NB4 (cell line): ENCODE measurements around the gene SERPINA12.

ENCODE experiments used
- DNase-seq: peaks from one replicate; pipeline ENCODE4 v3.0.0; 2010; ENCODE audit warnings: low read depth
- H3K4me3 ChIP-seq: one replicate; pipeline ENCODE4 v1.5.1; 2011; ENCODE audit warnings: mild to moderate bottlenecking, low read depth, low read length, moderate library complexity
- MYC ChIP-seq: IDR thresholded peaks from 2 replicates; pipeline ENCODE4 v1.6.1; 2011; ENCODE audit warnings: low read depth, low read length
- POLR2A ChIP-seq: IDR thresholded peaks from 2 replicates; pipeline ENCODE4 v1.6.1; 2011; ENCODE audit warnings: mild to moderate bottlenecking; ENCODE audit not compliant: insufficient read length; ENCODE audit errors: extremely low read depth
- TF ChIP-seq, protein P1 (sequence below): IDR thresholded peaks from one replicate; pipeline ENCODE4 v1.5.1; 2012; ENCODE audit warnings: low read depth, low read length
- TF ChIP-seq, protein P2 (sequence below): IDR thresholded peaks from 2 replicates; pipeline ENCODE4 v1.6.1; 2011; ENCODE audit warnings: low read depth, low read length

The SERPINA12 gene

DNA sequence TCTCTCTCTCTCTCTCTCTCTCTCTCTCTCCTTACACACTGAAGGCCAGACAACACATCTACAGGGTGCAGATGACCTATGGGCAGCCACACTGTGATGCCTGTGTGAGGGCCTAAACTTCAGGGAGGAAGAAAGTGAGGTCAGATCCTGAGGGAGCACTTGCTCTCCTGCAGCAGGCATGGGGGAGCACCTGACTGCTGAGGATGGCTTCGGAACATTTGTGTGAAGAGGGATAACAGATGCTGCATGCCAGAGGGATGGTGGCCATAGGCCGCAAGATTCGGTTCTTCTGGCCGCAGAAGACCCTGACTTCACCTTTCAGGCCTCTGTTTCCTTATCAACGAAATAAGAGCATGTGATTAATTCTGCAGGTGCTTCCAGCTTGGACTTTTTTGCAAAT, 45.0 kb downstream of the SERPINA12 start:
- no peak for DNase-seq
- no peak overlapping the region for H3K4me3 ChIP-seq
- TF ChIP-seq, protein P1, sequence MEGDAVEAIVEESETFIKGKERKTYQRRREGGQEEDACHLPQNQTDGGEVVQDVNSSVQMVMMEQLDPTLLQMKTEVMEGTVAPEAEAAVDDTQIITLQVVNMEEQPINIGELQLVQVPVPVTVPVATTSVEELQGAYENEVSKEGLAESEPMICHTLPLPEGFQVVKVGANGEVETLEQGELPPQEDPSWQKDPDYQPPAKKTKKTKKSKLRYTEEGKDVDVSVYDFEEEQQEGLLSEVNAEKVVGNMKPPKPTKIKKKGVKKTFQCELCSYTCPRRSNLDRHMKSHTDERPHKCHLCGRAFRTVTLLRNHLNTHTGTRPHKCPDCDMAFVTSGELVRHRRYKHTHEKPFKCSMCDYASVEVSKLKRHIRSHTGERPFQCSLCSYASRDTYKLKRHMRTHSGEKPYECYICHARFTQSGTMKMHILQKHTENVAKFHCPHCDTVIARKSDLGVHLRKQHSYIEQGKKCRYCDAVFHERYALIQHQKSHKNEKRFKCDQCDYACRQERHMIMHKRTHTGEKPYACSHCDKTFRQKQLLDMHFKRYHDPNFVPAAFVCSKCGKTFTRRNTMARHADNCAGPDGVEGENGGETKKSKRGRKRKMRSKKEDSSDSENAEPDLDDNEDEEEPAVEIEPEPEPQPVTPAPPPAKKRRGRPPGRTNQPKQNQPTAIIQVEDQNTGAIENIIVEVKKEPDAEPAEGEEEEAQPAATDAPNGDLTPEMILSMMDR, result no peak
- TF ChIP-seq POLR2A, result no peak
- no peak for TF ChIP-seq MYC
- TF ChIP-seq, protein P2, sequence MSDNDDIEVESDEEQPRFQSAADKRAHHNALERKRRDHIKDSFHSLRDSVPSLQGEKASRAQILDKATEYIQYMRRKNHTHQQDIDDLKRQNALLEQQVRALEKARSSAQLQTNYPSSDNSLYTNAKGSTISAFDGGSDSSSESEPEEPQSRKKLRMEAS, result no peak

DNA sequence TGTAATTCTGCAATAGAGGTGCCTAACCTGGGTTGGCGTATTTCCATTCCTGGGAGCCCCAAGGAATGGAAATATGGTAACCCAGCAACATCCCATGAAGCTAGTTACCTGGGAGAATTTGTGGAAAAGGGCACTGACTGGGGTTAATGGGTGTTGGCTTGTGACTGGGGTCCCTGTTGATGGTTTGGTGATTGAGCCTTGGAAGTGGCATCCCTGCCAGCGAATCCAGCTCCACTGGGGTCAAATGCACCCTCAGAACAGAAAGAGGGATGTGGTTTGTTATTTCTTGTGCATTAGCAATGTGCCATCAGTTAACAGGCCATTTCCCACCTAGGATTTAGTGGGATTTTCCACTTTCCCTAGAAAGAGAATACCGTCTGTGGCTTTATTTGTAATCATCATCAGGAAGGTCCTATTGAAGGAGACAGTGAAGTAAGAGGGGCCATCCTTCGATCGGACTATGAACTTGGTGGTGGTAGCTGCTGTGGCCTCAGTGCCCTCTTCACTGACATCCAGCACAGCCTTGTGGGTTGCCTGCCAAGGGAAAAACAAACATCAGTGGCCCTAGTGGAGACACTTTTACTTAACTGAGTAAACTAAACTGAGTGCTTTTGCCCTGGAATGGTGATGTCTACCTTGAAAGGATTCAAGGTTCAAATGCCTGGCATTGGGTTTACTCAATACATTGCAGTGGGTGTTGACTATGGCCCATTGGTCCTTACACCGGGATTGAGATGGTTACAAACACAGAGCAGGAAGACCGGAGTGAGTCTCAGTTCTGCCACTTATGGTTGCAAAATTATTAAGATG, 46.3 kb downstream of the SERPINA12 start:
- TF ChIP-seq, protein P2, result no peak
- no peak for TF ChIP-seq MYC
- TF ChIP-seq POLR2A, result no peak
- TF ChIP-seq, protein P1, result no peak
- DNase-seq, result no peak
- H3K4me3 ChIP-seq, result no peak overlapping the region

DNA sequence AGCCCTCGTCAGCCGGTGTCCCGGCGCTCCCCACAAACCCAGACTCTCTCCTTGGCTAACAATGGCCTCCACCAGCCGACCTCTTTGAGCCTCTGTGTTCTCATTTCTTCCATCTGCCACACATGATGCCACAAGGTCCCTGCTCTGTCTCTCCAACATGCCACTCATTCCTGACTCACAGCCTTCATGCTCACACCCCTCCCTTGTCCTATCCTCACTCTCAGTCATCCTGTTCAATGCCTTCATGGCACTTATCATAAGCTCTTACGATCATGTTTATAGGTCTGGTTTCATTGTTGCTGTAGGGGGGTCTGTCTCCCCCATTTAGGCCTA, 47.1 kb downstream of the SERPINA12 start:
- no peak overlapping the region for H3K4me3 ChIP-seq
- TF ChIP-seq POLR2A (no peak), MYC (no peak)
- TF ChIP-seq, protein P1, result no peak
- TF ChIP-seq, protein P2, result no peak
- DNase-seq, result no peak

DNA sequence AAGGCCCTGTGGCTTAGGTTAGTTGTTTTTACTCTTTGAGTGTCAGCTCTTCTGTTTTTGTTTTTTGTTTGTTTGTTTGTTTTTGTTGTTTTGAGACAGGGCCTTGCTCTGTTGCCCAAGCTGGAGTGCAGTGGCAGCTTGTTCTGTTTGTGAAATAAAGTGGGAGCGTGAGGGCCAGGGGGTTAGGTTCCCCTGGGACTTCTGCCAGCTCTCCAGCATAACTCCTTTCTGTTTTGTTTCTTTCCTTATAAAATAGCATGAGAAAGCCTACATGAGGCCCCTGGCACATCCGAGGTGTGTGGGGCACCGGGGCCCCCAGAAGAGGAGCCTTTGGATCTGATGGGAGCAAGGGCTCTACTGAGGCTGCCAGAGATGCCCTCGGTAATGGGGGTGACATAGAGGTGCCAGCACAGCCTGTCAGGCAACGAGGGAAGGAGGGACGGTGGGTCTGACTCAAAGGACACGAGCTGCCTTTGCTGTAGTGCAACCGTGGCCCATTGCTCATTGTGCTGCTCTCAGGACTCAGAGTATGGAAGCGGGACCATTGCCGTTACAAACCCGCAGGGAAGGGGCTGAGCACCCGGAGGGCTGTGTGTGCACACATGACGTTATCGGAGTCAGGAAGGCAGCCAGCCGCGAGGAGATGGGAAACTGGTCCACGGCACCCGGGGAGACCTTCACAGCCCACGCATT, 47.6 kb downstream of the SERPINA12 start:
- DNase-seq, result no peak
- TF ChIP-seq, protein P1, result no peak
- TF ChIP-seq, protein P2, result no peak
- TF ChIP-seq POLR2A (no peak), MYC (no peak)
- no peak overlapping the region for H3K4me3 ChIP-seq

DNA sequence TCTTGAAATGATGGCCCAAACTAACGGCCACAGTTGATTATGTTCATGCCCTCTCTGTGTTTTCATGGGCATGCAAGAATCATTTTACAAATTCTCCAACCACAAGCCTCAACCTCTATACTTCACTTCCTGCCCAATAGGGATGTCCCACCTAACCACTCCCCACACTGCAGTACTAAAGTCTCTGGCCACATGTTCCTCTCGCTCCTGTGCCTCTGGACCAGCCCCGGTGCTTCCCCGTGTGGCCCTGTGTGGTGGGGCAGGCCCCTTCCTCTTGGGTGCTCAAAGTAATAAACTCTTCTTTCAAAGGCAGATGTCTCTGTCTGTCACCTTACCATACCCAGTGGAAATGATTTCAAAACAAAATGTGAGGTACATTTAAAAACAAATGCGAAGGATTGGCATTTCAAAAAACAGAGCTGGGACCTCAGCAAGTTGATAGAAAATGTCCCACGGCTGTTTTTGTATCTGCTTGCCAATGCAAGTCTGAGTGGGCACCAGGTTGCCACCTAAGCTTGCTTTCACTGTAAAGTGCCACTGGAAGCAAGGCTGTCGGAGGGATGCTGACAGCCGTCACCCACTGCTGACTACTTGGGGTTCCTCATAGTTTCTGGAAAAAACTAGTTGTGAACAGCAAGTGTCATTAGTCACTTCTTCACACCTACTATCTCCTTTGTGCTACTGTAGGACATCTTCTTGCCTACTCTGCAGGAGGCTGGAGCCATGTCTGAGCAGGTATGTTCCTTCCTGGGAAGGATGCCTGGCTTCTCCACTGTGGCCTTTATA, 48.4 kb downstream of the SERPINA12 start:
- peak; percentile 11 for DNase-seq
- no peak overlapping the region for H3K4me3 ChIP-seq
- TF ChIP-seq, protein P2, result no peak
- no peak for TF ChIP-seq POLR2A
- TF ChIP-seq MYC, result no peak
- TF ChIP-seq, protein P1, result no peak
